ENCODE measurements around the gene EDC3. TPM values are rescaled to one million over a fixed set of nuclear protein-coding genes. Genes with fewer than 3 reads are reported as not detected.
A peak's percentile ranks its signal among the peaks of the same experiment; 100 is the strongest.

EDC3 gene
- total and polyA plus RNA-seq, 9 of the 15 experiments (the other 6 are each of a cell fraction or from before 2014, with no cell fraction given) = 11.7 to 63.9 (median 32.8) TPM

GRCh38 chr15:74642734-74643664 is 52.8 kb downstream of the EDC3 start (continued):
- TF ChIP-seq EP300 (IDR thresholded peaks at IDR 0.05; ENCODE audit: low read length) (no peak; the same call in 1 of the 2 replicates), NFE2 (IDR thresholded peaks at IDR 0.05; ENCODE audit: low read depth) (peak; percentile 97), PTRF (tag; IDR thresholded peaks at IDR 0.05) (no peak), ZBTB43 (CRISPR knock-in tag; IDR thresholded peaks at IDR 0.05) (no peak), ZNF717 (CRISPR knock-in tag; IDR thresholded peaks at IDR 0.05) (no peak), MAFK (IDR thresholded peaks at IDR 0.05; ENCODE audit: low read length) (peak; percentile 71; the same call in 1 of the 2 replicates), CC2D1A (IDR thresholded peaks at IDR 0.05) (no peak), MAFG (tag; conservative IDR thresholded peaks at IDR 0.05) (peak; percentile 79), ZNF124 (CRISPR knock-in tag; IDR thresholded peaks at IDR 0.05) (no peak), LEF1 (IDR thresholded peaks at IDR 0.05) (peak; percentile 33; the same call in 1 of the 2 replicates)

All from K562 (cell line).